ENCODE measurements around the gene SNAI1. TPM values are rescaled to one million over a fixed set of nuclear protein-coding genes. Genes with fewer than 3 reads are reported as not detected.

SNAI1 gene
- total RNA-seq, result 1.6 and 2.3 TPM in 2 replicates

DNA sequence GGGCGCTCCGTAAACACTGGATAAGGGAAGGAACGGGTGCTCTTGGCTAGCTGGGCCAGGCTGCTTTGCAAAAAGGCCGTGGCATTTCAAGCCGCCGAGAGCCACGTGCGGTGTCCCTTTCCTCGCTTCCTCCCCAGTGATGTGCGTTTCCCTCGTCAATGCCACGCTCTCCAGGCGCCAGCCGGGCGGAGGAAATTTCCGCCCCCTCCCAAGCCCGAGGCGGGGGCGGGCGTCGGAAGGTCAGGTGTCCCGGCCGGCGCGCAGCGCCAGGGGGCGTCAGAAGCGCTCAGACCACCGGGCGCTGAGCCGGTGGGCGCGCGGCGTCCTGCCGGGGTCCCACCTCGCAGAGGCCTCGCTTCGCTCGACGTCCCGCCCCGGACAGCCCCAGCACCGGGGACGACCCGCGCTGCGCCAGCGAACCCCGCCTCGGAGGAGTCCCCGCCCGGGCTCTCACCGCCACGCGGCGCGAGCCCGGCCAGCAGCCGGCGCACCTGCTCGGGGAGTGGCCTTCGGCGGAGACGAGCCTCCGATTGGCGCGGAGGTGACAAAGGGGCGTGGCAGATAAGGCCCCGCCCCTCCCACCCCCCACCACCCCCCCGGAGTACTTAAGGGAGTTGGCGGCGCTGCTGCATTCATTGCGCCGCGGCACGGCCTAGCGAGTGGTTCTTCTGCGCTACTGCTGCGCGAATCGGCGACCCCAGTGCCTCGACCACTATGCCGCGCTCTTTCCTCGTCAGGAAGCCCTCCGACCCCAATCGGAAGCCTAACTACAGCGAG is at the start of gene SNAI1:
Gene SNAI1 (plus strand): TSS at position 635 of the 777 bp plus-strand sequence. CDS start 80 bp downstream, at position 715.
- intact Hi-C loops (cut with micrococcal nuclease), result loop anchor here (5.0 kb wide), 3 partner anchors 105 to 750 kb away; partner anchors contain the start of gene PARD6B
- Mint-ChIP-seq H3K4me1 (peaks cover 13% of the 10 kb centered on the region), H3K27ac (peak within 1 kb of the TSS; percentile 78), H3K27me3 (peaks cover 30% of the 10 kb centered on the region), H3K36me3 (ENCODE audit: low read depth) (no peaks in the 10 kb centered on the region), H3K4me3 (peak within 1 kb of the TSS; percentile 79), H3K9me3 (no peaks in the 10 kb centered on the region)
- peak; percentile 95 for DNase-seq

DNA sequence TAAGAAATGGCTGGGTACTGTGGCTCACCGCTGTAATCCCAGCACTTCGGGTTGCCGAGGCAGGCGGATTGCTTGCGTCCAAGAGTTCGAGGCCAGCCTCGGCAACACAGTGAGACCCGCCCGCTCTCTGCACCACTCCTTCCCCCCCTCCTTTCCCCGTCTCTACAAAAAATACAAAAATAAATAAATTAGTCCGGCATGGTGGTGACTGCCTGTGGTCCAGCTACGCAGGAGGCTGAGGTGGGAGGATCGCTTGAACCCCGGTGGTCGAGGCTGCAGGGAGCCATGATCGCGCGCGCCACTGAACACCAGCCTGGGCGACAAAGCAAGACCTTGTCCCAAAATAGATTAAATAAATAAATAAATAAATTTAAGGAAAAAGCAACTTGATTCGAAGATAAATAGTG is 47.0 kb upstream of the SNAI1 start:
- intact Hi-C loops (cut with micrococcal nuclease), result loop anchor here (2.0 to 5.0 kb wide), 2 partner anchors 21 to 393 kb away; partner anchors contain the start of gene SPATA2
- Mint-ChIP-seq H3K36me3 (ENCODE audit: low read depth) (peaks cover 19% of the 10 kb centered on the region), H3K4me3 (peak overlapping the region; percentile 53), H3K27ac (no peak overlapping the region), H3K4me1 (peaks cover 35% of the 10 kb centered on the region), H3K27me3 (no peaks in the 10 kb centered on the region), H3K9me3 (no peaks in the 10 kb centered on the region)
- DNase-seq, result no peak

DNA sequence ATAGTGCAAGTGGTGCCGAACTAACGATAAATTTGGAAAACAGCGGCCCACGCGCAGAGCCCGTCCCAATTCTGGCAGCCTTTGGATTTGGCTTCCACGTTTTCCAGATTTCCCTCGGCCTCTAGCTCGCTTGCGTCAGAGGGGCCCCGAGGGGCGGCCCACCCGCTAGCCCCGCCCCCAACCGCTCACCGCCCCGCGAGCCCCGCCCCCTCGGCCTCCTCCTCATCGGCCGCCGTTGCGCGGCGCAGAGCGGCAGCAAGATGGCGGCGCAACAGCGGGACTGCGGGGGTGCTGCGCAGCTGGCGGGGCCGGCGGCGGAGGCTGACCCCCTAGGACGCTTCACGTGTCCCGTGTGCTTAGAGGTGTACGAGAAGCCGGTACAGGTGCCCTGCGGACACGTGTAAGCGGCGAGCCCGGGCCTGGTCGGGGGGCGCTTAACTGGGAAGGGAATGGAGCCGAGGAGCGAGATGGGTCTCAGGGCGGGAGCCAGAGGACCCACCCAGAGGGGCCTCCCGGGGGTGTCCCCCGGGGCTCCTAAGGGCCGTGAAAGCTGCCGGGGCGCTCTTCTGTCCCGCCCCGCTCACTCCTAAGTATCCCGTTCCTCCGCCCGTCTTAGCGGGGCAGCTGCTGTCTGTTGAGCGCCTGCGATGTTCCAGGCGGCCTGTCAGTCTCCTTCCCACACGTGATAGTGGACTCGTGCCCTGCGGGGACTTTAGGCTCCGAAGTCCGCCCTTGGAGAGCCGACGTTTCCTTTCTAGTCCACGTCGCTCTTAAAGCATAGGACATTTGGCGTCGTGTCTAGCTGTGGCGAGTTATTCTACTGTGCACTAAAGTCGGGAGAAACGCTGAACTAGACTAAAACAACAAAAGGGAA is 46.4 kb upstream of the SNAI1 start, which contains the start of gene RNF114:
Gene RNF114 (plus strand): TSS at position 245 of the 874 bp plus-strand sequence. CDS start 16 bp downstream, at position 261.
- peaks cover 40% of the 10 kb centered on the region for H3K4me1 Mint-ChIP-seq
- no peaks in the 10 kb centered on the region for H3K9me3 Mint-ChIP-seq
- H3K27me3 Mint-ChIP-seq, result no peaks in the 10 kb centered on the region
- H3K36me3 Mint-ChIP-seq (ENCODE audit: low read depth), result peaks cover 25% of the 10 kb centered on the region
- H3K27ac Mint-ChIP-seq, result peak within 1 kb of the TSS; percentile 88
- intact Hi-C loops (cut with micrococcal nuclease), result loop anchor here (2.0 to 5.0 kb wide), 2 partner anchors 22 to 394 kb away; partner anchors contain the start of gene SPATA2
- DNase-seq, result peak; percentile 95
- H3K4me3 Mint-ChIP-seq, result peak within 1 kb of the TSS; percentile 94

DNA sequence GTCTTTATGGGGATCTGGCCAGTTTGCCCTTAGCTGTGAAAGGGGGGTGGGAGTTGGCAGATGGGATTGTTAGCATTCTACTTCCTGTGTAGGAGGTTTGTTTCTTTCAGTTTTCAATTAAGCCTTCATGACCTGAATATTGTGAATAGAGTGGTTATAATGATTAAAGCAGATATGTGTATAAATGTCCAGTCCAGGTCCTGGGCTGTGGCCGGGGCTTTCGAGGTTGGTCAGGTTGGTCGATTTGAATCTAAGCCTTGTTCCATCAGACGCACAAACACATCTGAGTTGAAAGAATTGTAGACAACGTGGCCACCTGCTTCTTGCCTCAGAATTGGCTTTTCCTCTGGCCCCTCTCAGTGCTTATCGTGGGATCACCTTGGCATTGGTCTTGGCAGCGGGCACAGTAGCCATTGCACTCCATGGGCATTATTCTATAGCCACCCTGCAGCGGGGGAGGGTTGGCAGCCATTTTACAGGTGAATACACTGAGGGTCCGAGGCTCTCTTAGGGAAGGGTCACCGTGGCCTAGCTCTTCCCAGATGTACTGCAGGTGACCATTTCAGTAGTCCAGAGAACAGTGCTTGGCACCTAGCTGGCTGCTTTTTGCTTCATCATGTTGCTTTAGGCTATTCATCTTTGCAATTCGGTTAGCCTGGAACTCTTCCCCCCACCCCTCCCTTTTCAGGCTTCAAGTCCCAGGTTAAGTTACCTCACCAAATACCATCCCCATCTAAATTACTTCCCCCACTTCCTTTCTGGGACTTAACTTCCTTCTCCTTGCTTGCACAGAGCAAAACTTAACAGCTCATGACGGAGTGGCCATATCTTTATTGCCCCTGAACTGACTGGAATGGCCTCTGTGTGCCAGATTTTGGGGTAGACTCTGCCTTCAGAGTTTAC is 45.5 kb upstream of the SNAI1 start:
- no peaks in the 10 kb centered on the region for H3K27me3 Mint-ChIP-seq
- intact Hi-C loops (cut with micrococcal nuclease), result loop anchor here (2.0 to 5.0 kb wide), 2 partner anchors 22 to 395 kb away; partner anchors contain the start of gene SPATA2
- H3K27ac Mint-ChIP-seq, result peak overlapping the region; percentile 88
- H3K9me3 Mint-ChIP-seq, result no peaks in the 10 kb centered on the region
- peak; percentile 63 for DNase-seq
- peaks cover 28% of the 10 kb centered on the region for H3K36me3 Mint-ChIP-seq (ENCODE audit: low read depth)
- peak overlapping the region; percentile 94 for H3K4me3 Mint-ChIP-seq
- H3K4me1 Mint-ChIP-seq, result peaks cover 42% of the 10 kb centered on the region

DNA sequence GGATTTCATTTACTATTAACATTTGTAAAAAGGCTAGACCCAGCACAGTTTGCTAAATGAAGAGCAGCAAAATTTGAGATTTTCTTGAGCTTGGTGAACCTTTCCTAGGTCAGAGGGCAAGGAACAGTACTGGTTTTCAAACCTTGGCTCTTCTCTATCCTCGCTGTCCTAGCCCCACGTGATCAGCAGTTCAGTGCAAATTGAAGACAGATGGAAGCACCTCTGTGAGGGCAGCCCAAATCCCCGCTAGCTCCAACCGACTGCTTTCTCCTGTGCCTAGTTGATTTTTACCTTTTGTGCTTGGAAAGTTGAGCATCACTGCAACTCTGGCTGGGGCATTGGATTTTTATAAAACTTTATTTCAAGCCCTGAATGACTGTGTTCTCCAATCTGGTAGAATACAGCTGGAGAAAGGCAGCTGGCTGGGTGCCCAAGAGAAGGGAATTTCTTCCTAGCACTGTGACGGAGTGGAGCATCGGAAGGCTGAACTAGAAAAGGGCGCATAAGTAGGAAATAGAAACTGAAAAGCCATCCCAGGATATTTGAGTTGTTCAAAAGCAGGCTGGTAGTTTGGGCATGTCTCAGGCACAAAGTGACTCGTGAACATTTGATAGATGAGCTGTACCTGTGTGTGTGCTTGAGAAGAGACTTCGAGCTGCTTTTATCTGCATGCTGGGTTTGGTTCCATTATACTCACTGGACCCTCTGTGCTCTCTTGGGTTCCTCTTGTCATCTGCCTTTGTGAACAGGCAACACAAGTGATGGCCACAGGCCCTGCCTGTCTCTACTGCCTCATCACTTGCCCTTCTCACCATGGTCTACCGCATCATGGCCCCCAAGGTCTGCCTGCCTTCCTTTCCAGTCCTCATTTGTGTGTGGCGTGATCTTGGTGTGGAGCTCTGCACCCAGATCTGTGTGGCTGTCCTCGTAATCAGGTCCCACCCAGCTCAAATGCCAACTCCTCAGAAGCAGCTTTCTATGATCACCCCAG is 44.3 kb upstream of the SNAI1 start:
- Mint-ChIP-seq H3K4me1 (peaks cover 45% of the 10 kb centered on the region), H3K4me3 (peak overlapping the region; percentile 94), H3K27ac (peak overlapping the region; percentile 64), H3K27me3 (no peaks in the 10 kb centered on the region), H3K9me3 (no peaks in the 10 kb centered on the region), H3K36me3 (ENCODE audit: low read depth) (peaks cover 36% of the 10 kb centered on the region)
- intact Hi-C loops (cut with micrococcal nuclease), result loop anchor here (5.0 kb wide), 1 partner anchor 396 kb away; no protein-coding TSS in a partner anchor
- no peak for DNase-seq

DNA sequence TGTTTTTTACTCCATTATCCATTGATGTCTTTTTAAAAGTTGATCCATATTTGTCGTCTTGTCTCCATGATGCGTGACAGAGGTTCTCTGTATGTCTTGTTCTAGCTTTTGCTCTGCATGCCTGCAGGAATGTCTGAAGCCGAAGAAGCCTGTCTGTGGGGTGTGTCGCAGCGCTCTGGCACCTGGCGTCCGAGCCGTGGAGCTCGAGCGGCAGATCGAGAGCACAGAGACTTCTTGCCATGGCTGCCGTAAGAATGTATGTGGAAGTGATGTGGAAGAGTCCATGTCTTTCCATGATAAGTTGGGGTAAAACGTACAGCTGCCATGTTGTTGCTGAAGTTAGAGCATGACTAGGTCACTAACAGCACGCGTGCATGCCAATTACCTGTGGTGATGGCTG is 41.3 kb upstream of the SNAI1 start:
- DNase-seq, result no peak
- Mint-ChIP-seq H3K27me3 (no peaks in the 10 kb centered on the region), H3K36me3 (ENCODE audit: low read depth) (peaks cover 60% of the 10 kb centered on the region), H3K9me3 (no peaks in the 10 kb centered on the region), H3K27ac (no peak overlapping the region), H3K4me3 (no peak overlapping the region), H3K4me1 (peaks cover 35% of the 10 kb centered on the region)
- intact Hi-C loops (cut with micrococcal nuclease), result no loop called here

DNA sequence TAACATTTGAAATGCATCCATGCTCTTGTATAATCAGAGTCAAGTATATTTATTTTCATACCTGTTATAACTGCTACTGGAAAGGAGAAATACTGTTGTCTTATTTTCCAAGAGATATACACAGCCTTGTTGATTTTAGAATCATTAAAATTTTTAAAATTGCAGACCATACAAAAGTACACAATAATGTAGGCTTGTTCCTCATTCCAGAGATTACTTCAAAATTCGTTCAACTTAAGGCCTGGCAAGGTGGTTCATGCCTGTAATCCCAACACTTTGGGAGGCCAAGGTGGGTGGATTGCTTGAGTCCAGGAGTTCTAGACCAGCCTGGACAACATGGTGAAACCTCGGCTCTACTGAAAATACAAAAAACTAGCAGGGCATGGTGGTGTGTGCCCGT is 40.5 kb upstream of the SNAI1 start:
- intact Hi-C loops (cut with micrococcal nuclease), result no loop called here
- Mint-ChIP-seq H3K27me3 (no peaks in the 10 kb centered on the region), H3K27ac (no peak overlapping the region), H3K36me3 (ENCODE audit: low read depth) (peaks cover 67% of the 10 kb centered on the region), H3K4me3 (no peak overlapping the region), H3K9me3 (no peaks in the 10 kb centered on the region), H3K4me1 (peaks cover 35% of the 10 kb centered on the region)
- no peak for DNase-seq

DNA sequence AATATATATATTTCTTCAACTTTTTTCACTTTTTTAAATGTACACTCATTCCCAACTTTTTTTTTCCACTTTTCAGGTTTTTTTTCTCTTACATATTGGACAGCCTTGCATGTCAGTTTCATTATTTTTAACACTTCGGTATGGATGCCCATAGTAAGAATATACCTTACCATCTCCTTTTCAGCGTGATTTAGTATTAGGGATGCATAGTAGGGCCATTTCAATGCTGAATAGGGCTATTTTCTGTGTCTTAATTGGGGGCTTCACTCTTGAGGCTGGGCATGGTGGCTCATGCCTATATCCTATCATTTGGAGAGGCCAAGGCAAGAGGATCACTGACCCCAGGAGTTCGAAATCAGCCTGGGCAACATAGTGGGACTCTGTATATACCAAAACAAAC is 39.8 kb upstream of the SNAI1 start:
- no peak overlapping the region for H3K4me3 Mint-ChIP-seq
- H3K27ac Mint-ChIP-seq, result no peak overlapping the region
- peaks cover 30% of the 10 kb centered on the region for H3K4me1 Mint-ChIP-seq
- peaks cover 69% of the 10 kb centered on the region for H3K36me3 Mint-ChIP-seq (ENCODE audit: low read depth)
- no peak for DNase-seq
- H3K9me3 Mint-ChIP-seq, result no peaks in the 10 kb centered on the region
- H3K27me3 Mint-ChIP-seq, result no peaks in the 10 kb centered on the region
- intact Hi-C loops (cut with micrococcal nuclease), result no loop called here

DNA sequence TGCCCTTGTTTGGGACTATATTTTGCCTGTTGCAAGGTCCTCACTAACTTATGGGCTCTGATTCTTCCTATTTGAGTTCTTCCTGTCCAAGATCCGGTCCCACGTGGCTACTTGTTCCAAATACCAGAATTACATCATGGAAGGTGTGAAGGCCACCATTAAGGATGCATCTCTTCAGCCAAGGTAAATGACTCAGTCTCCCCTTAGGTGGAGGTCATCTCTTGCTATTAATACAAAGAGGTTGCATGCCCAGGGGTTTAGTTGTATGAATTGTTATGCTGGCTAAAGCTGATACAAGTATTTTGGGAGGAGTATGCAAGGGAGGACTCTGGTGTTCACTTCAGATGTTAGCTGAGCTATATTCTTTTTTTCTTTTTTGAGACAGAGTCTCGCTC is 37.5 kb upstream of the SNAI1 start:
- H3K36me3 Mint-ChIP-seq (ENCODE audit: low read depth), result peaks cover 73% of the 10 kb centered on the region
- no peak overlapping the region for H3K27ac Mint-ChIP-seq
- DNase-seq, result no peak
- H3K4me3 Mint-ChIP-seq, result no peak overlapping the region
- peaks cover 18% of the 10 kb centered on the region for H3K4me1 Mint-ChIP-seq
- H3K27me3 Mint-ChIP-seq, result no peaks in the 10 kb centered on the region
- intact Hi-C loops (cut with micrococcal nuclease), result no loop called here
- H3K9me3 Mint-ChIP-seq, result no peaks in the 10 kb centered on the region

DNA sequence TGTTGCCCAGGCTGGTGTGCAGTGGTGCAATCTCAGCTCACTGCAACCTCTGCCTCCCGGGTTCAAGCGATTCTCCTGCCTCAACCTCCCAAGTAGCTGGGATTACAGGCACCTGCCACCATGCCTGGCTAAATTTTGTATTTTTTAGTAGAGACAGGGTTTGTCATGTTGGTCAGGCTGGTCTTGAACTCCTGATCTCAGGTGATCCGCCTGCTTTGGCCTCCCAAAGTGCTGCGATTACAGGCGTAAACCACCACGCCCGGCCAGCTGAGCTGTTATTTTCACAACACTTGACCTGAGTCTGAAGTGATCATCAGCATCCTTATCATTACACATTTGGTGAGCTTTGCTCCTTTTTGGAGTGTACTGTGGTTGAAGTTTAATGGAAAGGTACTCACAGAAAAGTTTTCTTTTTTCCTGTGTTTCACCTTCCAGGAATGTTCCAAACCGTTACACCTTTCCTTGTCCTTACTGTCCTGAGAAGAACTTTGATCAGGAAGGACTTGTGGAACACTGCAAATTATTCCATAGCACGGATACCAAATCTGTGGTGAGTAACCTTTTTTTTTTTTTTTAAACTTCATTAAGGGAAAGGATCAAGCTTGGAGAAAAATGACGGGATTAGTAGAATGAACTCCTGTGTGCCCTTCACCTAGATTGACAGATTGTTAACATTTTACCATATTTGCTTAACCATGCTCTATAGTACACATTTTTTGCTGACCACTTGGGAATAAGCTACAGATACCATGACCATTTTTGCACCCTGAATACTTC is 36.9 kb upstream of the SNAI1 start:
- no peaks in the 10 kb centered on the region for H3K9me3 Mint-ChIP-seq
- H3K4me1 Mint-ChIP-seq, result peaks cover 17% of the 10 kb centered on the region
- no peaks in the 10 kb centered on the region for H3K27me3 Mint-ChIP-seq
- H3K36me3 Mint-ChIP-seq (ENCODE audit: low read depth), result peaks cover 75% of the 10 kb centered on the region
- DNase-seq, result no peak
- H3K27ac Mint-ChIP-seq, result no peak overlapping the region
- no peak overlapping the region for H3K4me3 Mint-ChIP-seq
- intact Hi-C loops (cut with micrococcal nuclease), result no loop called here

DNA sequence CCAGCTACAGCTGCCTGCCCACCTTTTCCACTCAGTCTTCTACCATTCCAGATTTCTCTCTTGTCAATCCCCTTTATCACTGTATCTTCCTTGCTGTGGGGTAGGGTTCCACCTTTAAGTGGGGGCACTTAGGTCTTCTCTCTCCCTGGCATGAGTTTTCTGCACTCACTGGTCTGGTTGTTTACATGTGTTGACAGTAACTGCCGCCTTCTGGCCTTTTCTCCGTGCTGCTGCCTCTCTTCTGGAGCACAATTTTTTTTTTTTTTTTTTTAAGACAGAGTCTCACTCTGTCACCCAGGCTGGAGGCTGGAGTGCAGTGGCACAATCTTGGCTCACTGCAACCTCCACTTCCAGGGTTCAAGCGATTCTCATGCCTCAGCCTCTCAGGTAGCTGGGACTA is 34.6 kb upstream of the SNAI1 start:
- Mint-ChIP-seq H3K36me3 (ENCODE audit: low read depth) (peaks cover 78% of the 10 kb centered on the region), H3K4me1 (peaks cover 9% of the 10 kb centered on the region), H3K27ac (no peak overlapping the region), H3K4me3 (no peak overlapping the region), H3K9me3 (no peaks in the 10 kb centered on the region), H3K27me3 (no peaks in the 10 kb centered on the region)
- intact Hi-C loops (cut with micrococcal nuclease), result no loop called here
- no peak for DNase-seq
